Karpas-422 (cell line): ENCODE data around the gene HGFAC. TPM values are rescaled to one million over a fixed set of nuclear protein-coding genes. Genes with fewer than 3 reads are reported as not detected.

Experiments
- DNase-seq: peaks from one replicate; pipeline ENCODE4 v3.0.0-alpha.2; 2015
- H2AFZ ChIP-seq: fragments of 200-600 bp; sonication (generic); 2 replicates; pipeline ENCODE4 v1.6.1; 2014; ENCODE audit warnings: antibody characterized with exemption, low read length, mixed read lengths
- H3K27ac ChIP-seq: fragments of 200-600 bp; sonication (generic); 2 replicates; pipeline ENCODE4 v1.5.1; 2014; ENCODE audit warnings: mild to moderate bottlenecking, low read length, moderate library complexity
- H3K27me3 ChIP-seq: fragments of 200-600 bp; sonication (generic); 2 replicates; pipeline ENCODE4 v1.6.1; 2014; ENCODE audit warnings: low read length, mixed read lengths
- H3K36me3 ChIP-seq: fragments of 200-600 bp; sonication (generic); 2 replicates; pipeline ENCODE4 v1.6.1; 2014; ENCODE audit warnings: low read length, mixed read lengths; ENCODE audit not compliant: insufficient read depth
- H3K4me1 ChIP-seq: fragments of 200-600 bp; sonication (generic); 2 replicates; pipeline ENCODE4 v1.6.1; 2014; ENCODE audit warnings: mild to moderate bottlenecking, low read length, mixed read lengths
- H3K4me2 ChIP-seq: fragments of 200-600 bp; sonication (generic); 2 replicates; pipeline ENCODE4 v1.6.1; 2014; ENCODE audit warnings: low read length, low read depth, mild to moderate bottlenecking; ENCODE audit not compliant: poor library complexity, severe bottlenecking
- H3K4me3 ChIP-seq: fragments of 200-600 bp; sonication (generic); 2 replicates; pipeline ENCODE4 v1.5.1; 2014; ENCODE audit warnings: mild to moderate bottlenecking, antibody characterized with exemption, low read length, mixed read lengths
- H3K79me2 ChIP-seq: fragments of 200-600 bp; sonication (generic); 2 replicates; pipeline ENCODE4 v1.6.1; 2014; ENCODE audit warnings: mild to moderate bottlenecking, low read length, mixed read lengths
- H3K9ac ChIP-seq: fragments of 200-600 bp; sonication (generic); 2 replicates; pipeline ENCODE4 v1.6.0; 2014; ENCODE audit warnings: low read length
- H3K9me2 ChIP-seq: fragments of 200-600 bp; sonication (generic), shearing (Covaris generic); replicated peaks from 2 replicates; pipeline ENCODE4 v1.6.0; 2014; ENCODE audit warnings: mild to moderate bottlenecking, low read length, moderate library complexity; ENCODE audit not compliant: insufficient read depth
- H3K9me3 ChIP-seq: fragments of 300-700, 200-600 bp; sonication (generic); 2 replicates; pipeline ENCODE4 v1.6.1; 2014; ENCODE audit warnings: low read length, mixed read lengths
- H4K20me1 ChIP-seq: fragments of 200-600 bp; sonication (generic); 2 replicates; pipeline ENCODE4 v1.6.1; 2014; ENCODE audit warnings: mild to moderate bottlenecking, antibody characterized with exemption, low read length, low read depth; ENCODE audit not compliant: insufficient read depth
- total RNA-seq: library from RNA; depleted of rRNA; stranded (reverse); fragments of >200 nt; shearing (Covaris generic); gene quantifications from 2 replicates; pipeline ENCODE4 v1.2.3, GENCODE V29; 2014; ENCODE audit warnings: low replicate concordance

The HGFAC gene
- total RNA-seq, 1 experiment from 2014 or later: not detected

GRCh38 chr4:3432381-3432790 lies 9.4 kb upstream of the HGFAC start:
- H3K4me2 ChIP-seq: no peak overlapping the region

GRCh38 chr4:3433138-3433869 lies 8.5 kb upstream of the HGFAC start:
- Histone ChIP-seq H3K79me2 (no peaks in the 10 kb centered on the region), H4K20me1 (no peaks in the 10 kb centered on the region), H3K9me3 (no peaks in the 10 kb centered on the region), H3K9me2 (no peaks in the 10 kb centered on the region), H3K4me1 (no peaks in the 10 kb centered on the region), H3K4me3 (no peak overlapping the region), H3K9ac (no peak overlapping the region), H3K27ac (no peak overlapping the region), H3K36me3 (no peaks in the 10 kb centered on the region), H2AFZ (no peak overlapping the region), H3K27me3 (no peaks in the 10 kb centered on the region), H3K4me2 (no peak overlapping the region)
- no peak for DNase-seq

More at GRCh38 chr4:3432381-3432790, 9.4 kb upstream of the HGFAC start:
- Histone ChIP-seq H3K9ac (no peak overlapping the region), H3K36me3 (no peaks in the 10 kb centered on the region), H3K27me3 (no peaks in the 10 kb centered on the region), H3K79me2 (no peaks in the 10 kb centered on the region), H3K27ac (no peak overlapping the region), H3K4me1 (no peaks in the 10 kb centered on the region), H3K9me2 (no peaks in the 10 kb centered on the region), H2AFZ (no peak overlapping the region), H3K9me3 (no peaks in the 10 kb centered on the region), H3K4me3 (no peak overlapping the region), H4K20me1 (no peaks in the 10 kb centered on the region)
- DNase-seq: no peak

- no peak overlapping the region for H3K9ac ChIP-seq
- H3K27ac ChIP-seq: no peak overlapping the region
- DNase-seq: no peak
- no peak overlapping the region for H2AFZ ChIP-seq
- H3K79me2 ChIP-seq: no peaks in the 10 kb centered on the region
- no peaks in the 10 kb centered on the region for H4K20me1 ChIP-seq
- no peaks in the 10 kb centered on the region for H3K4me1 ChIP-seq
- H3K27me3 ChIP-seq: no peaks in the 10 kb centered on the region
- H3K4me3 ChIP-seq: no peak overlapping the region
- no peaks in the 10 kb centered on the region for H3K9me3 ChIP-seq
- no peaks in the 10 kb centered on the region for H3K36me3 ChIP-seq
- H3K9me2 ChIP-seq: no peaks in the 10 kb centered on the region
- no peak overlapping the region for H3K4me2 ChIP-seq
These were observed 6.7 kb upstream of the HGFAC start for GRCh38 chr4:3434881-3435685.

GRCh38 chr4:3435686-3435956 lies 6.1 kb upstream of the HGFAC start:
- no peak for DNase-seq
- no peaks in the 10 kb centered on the region for H3K36me3 ChIP-seq

GRCh38 chr4:3436048-3436797 lies 5.5 kb upstream of the HGFAC start:
- no peaks in the 10 kb centered on the region for H3K27me3 ChIP-seq
- H3K9me2 ChIP-seq: no peaks in the 10 kb centered on the region
- no peaks in the 10 kb centered on the region for H4K20me1 ChIP-seq
- H3K9ac ChIP-seq: no peak overlapping the region
- H3K4me3 ChIP-seq: no peak overlapping the region
- H3K36me3 ChIP-seq: no peaks in the 10 kb centered on the region
- H3K4me1 ChIP-seq: no peaks in the 10 kb centered on the region
- no peak for DNase-seq
- H2AFZ ChIP-seq: no peak overlapping the region
- H3K4me2 ChIP-seq: no peak overlapping the region
- H3K27ac ChIP-seq: no peak overlapping the region
- no peaks in the 10 kb centered on the region for H3K9me3 ChIP-seq
- H3K79me2 ChIP-seq: no peaks in the 10 kb centered on the region

More at GRCh38 chr4:3435686-3435956, 6.1 kb upstream of the HGFAC start:
- Histone ChIP-seq H3K27me3 (no peaks in the 10 kb centered on the region), H3K4me3 (no peak overlapping the region), H4K20me1 (no peaks in the 10 kb centered on the region), H3K4me1 (no peaks in the 10 kb centered on the region), H3K79me2 (no peaks in the 10 kb centered on the region), H3K4me2 (no peak overlapping the region), H2AFZ (no peak overlapping the region), H3K9me3 (no peaks in the 10 kb centered on the region), H3K27ac (no peak overlapping the region), H3K9me2 (no peaks in the 10 kb centered on the region), H3K9ac (no peak overlapping the region)

- H3K27ac ChIP-seq: no peak overlapping the region
- no peak for DNase-seq
- no peaks in the 10 kb centered on the region for H3K27me3 ChIP-seq
- no peaks in the 10 kb centered on the region for H4K20me1 ChIP-seq
- H3K4me3 ChIP-seq: no peak overlapping the region
- no peaks in the 10 kb centered on the region for H3K9me2 ChIP-seq
- no peak overlapping the region for H2AFZ ChIP-seq
- no peak overlapping the region for H3K4me2 ChIP-seq
- no peaks in the 10 kb centered on the region for H3K9me3 ChIP-seq
- H3K9ac ChIP-seq: no peak overlapping the region
- no peaks in the 10 kb centered on the region for H3K36me3 ChIP-seq
- H3K4me1 ChIP-seq: no peaks in the 10 kb centered on the region
- no peaks in the 10 kb centered on the region for H3K79me2 ChIP-seq
These were observed 4.8 kb upstream of the HGFAC start for GRCh38 chr4:3436798-3437581.

- no peaks in the 10 kb centered on the region for H3K27me3 ChIP-seq
- no peaks in the 10 kb centered on the region for H3K36me3 ChIP-seq
- no peak overlapping the region for H3K4me3 ChIP-seq
- H3K4me2 ChIP-seq: no peak overlapping the region
- H3K27ac ChIP-seq: no peak overlapping the region
- H3K79me2 ChIP-seq: no peaks in the 10 kb centered on the region
- H3K4me1 ChIP-seq: no peaks in the 10 kb centered on the region
- no peaks in the 10 kb centered on the region for H3K9me2 ChIP-seq
- H4K20me1 ChIP-seq: no peaks in the 10 kb centered on the region
- H3K9me3 ChIP-seq: no peaks in the 10 kb centered on the region
- no peak overlapping the region for H2AFZ ChIP-seq
- DNase-seq: no peak
- no peak overlapping the region for H3K9ac ChIP-seq
These were observed 4.2 kb upstream of the HGFAC start for GRCh38 chr4:3437582-3437936.
